NCI-H82 treated with DMSO at 0.1 percent for 48 hours (cell line): Measurements from ENCODE around the gene ZFP64.

ENCODE experiments used
- DNase-seq: peaks from one replicate; lab custom pipeline; 2025; ENCODE audit not compliant: unreplicated experiment; lab: John Stamatoyannopoulos, UW

The ZFP64 gene

GRCh38 chr20:52105442-52106422 is 85.8 kb downstream of the ZFP64 start:
- no peak for DNase-seq

- no peak for DNase-seq
Measured at GRCh38 chr20:52104546-52105441, 86.8 kb downstream of the ZFP64 start.

GRCh38 chr20:52103913-52104545 is 87.5 kb downstream of the ZFP64 start:
- DNase-seq, result no peak

GRCh38 chr20:52103335-52103912 is 88.2 kb downstream of the ZFP64 start:
- no peak for DNase-seq

- DNase-seq, result no peak
Measured at GRCh38 chr20:52102559-52102958, 89.0 kb downstream of the ZFP64 start.

- DNase-seq, result no peak
Measured at GRCh38 chr20:52102126-52102525, 89.5 kb downstream of the ZFP64 start.
